IMR-90 (cell line): Measurements from ENCODE around the gene DIP2B. TPM values are rescaled to one million over a fixed set of nuclear protein-coding genes. Genes with fewer than 3 reads are reported as not detected.
A peak's percentile ranks its signal among the peaks of the same experiment; 100 is the strongest.

Experiments used
- ATAC-seq: fragments of 200-7000 bp; cut with Tn5 transposase; 2 replicates; pipeline ENCODE4 v1.9.1; 2020; ENCODE audit warnings: low read depth, mild to moderate bottlenecking, moderate library complexity
- BruUV-seq: library from RNA; stranded (reverse); fragments of 400-500 nt; replicated peaks from 2 replicates; lab custom pipeline; 2021; lab: Mats Ljungman, UMichigan
- CTCF ChIA-PET: fragments of 300-600 bp; formaldehyde crosslinking; extraction: SDS; loops from one replicate; lab custom pipeline; 2021; ENCODE audit warnings: antibody characterized with exemption; lab: Yijun Ruan, JAX
- POLR2A ChIA-PET: fragments of 300-600 bp; sonication (Branson Sonifier 250); formaldehyde crosslinking; loops from one replicate; lab custom pipeline; 2022; ENCODE audit warnings: antibody characterized with exemption; ENCODE audit not compliant: unreplicated experiment; lab: Charles Lee
- DNase-seq: peaks from one replicate; pipeline ENCODE4 v3.0.0; 2013
- H2AFZ ChIP-seq: replicated peaks from 2 replicates; pipeline ENCODE3; 2013; ENCODE audit warnings: low read length, mild to moderate bottlenecking; ENCODE audit not compliant: poor library complexity
- H2AK5ac ChIP-seq: 2 replicates; pipeline ENCODE4 v1.6.1; 2013; ENCODE audit warnings: low read depth, low read length, inconsistent platforms
- H2AK9ac ChIP-seq: replicated peaks from 2 replicates; pipeline ENCODE3; 2013; ENCODE audit warnings: mild to moderate bottlenecking, low read depth, low read length, moderate library complexity; ENCODE audit not compliant: poor library complexity
- H2BK120ac ChIP-seq: 2 replicates; pipeline ENCODE4 v1.6.1; 2013; ENCODE audit warnings: low read depth, low read length, inconsistent platforms
- H2BK15ac ChIP-seq: 3 replicates; pipeline ENCODE4 v1.6.1; 2013; ENCODE audit warnings: low read depth, low read length, inconsistent platforms
- H2BK20ac ChIP-seq: 2 replicates; pipeline ENCODE4 v1.6.1; 2013; ENCODE audit warnings: low read depth, mild to moderate bottlenecking, inconsistent platforms, low read length, moderate library complexity
- H2BK5ac ChIP-seq: 2 replicates; pipeline ENCODE4 v1.6.1; 2013; ENCODE audit warnings: mild to moderate bottlenecking, low read depth, low read length, inconsistent platforms; ENCODE audit not compliant: poor library complexity, severe bottlenecking
- H3K14ac ChIP-seq: replicated peaks from 2 replicates; pipeline ENCODE4 v1.6.1; 2013; ENCODE audit warnings: low read depth, low read length, inconsistent platforms
- H3K18ac ChIP-seq: 2 replicates; pipeline ENCODE4 v1.6.1; 2013; ENCODE audit warnings: low read depth, low read length, control low read depth
- H3K23ac ChIP-seq: 2 replicates; pipeline ENCODE4 v1.6.1; 2013; ENCODE audit warnings: low read depth, low read length, inconsistent platforms
- H3K27ac ChIP-seq: 2 replicates; pipeline ENCODE4 v1.5.1; 2013; ENCODE audit warnings: mild to moderate bottlenecking, control low read depth, low read length; ENCODE audit not compliant: insufficient read depth
- H3K27me3 ChIP-seq: 2 replicates; pipeline ENCODE4 v1.6.1; 2013; ENCODE audit warnings: low read length; ENCODE audit not compliant: control insufficient read depth, insufficient read depth
- H3K36me3 ChIP-seq: 2 replicates; pipeline ENCODE4 v1.6.1; 2013; ENCODE audit warnings: low read length, mixed read lengths; ENCODE audit not compliant: control insufficient read depth, insufficient read depth
- H3K4ac ChIP-seq: 2 replicates; pipeline ENCODE4 v1.6.1; 2013; ENCODE audit warnings: low read depth, low read length, inconsistent platforms
- H3K4me1 ChIP-seq: 2 replicates; pipeline ENCODE4 v1.6.1; 2013; ENCODE audit warnings: low read length, mixed read lengths; ENCODE audit not compliant: control insufficient read depth, insufficient read depth
- H3K4me2 ChIP-seq: 2 replicates; pipeline ENCODE4 v1.6.1; 2013; ENCODE audit warnings: low read depth, mild to moderate bottlenecking, control low read depth, low read length, moderate library complexity
- H3K4me3 ChIP-seq: 2 replicates; pipeline ENCODE4 v1.5.1; 2013; ENCODE audit warnings: low read depth, mild to moderate bottlenecking, control low read depth, low read length, moderate library complexity; ENCODE audit not compliant: insufficient read depth
- H3K56ac ChIP-seq: 2 replicates; pipeline ENCODE4 v1.6.1; 2013; ENCODE audit warnings: low read length, inconsistent platforms; ENCODE audit not compliant: insufficient read depth; ENCODE audit errors: extremely low read depth
- H3K79me1 ChIP-seq, 2 experiments: 2 replicates each; pipeline ENCODE4 v1.6.1; 2013; ENCODE audit warnings: low read length in 2 of 2, inconsistent platforms in 1 of 2, low read depth in 1 of 2
- H3K9ac ChIP-seq: 2 replicates; pipeline ENCODE4 v1.6.1; 2013; ENCODE audit warnings: low read depth, low read length, control low read depth
- H3K9me1 ChIP-seq: 2 replicates; pipeline ENCODE4 v1.6.1; 2013; ENCODE audit warnings: low read length, inconsistent platforms; ENCODE audit not compliant: insufficient read depth
- H3K9me3 ChIP-seq: 2 replicates; pipeline ENCODE4 v1.6.1; 2013; ENCODE audit warnings: low read length; ENCODE audit not compliant: control insufficient read depth, insufficient read depth
- H4K20me1 ChIP-seq: 2 replicates; pipeline ENCODE4 v1.6.1; 2013; ENCODE audit warnings: low read length, inconsistent platforms; ENCODE audit not compliant: insufficient read depth
- H4K5ac ChIP-seq: 2 replicates; pipeline ENCODE4 v1.6.1; 2013; ENCODE audit warnings: mild to moderate bottlenecking, low read depth, low read length, control low read depth
- H4K8ac ChIP-seq, 2 experiments: 2 replicates each; pipeline ENCODE4 v1.6.1; 2013; ENCODE audit warnings: low read depth in 2 of 2, low read length in 2 of 2, control low read depth in 1 of 2, inconsistent platforms in 1 of 2
- H4K91ac ChIP-seq: 2 replicates; pipeline ENCODE4 v1.6.1; 2013; ENCODE audit warnings: low read depth, low read length, inconsistent platforms; ENCODE audit not compliant: insufficient read depth
- CEBPB ChIP-seq: IDR thresholded peaks from 2 replicates; pipeline ENCODE4 v1.6.1; 2012; ENCODE audit warnings: low read depth, low read length, improper control_type of control experiment
- MAFK ChIP-seq: IDR thresholded peaks from 2 replicates; pipeline ENCODE4 v1.6.1; 2012; ENCODE audit warnings: low read depth, low read length, improper control_type of control experiment
- MXI1 ChIP-seq: IDR thresholded peaks from 2 replicates; pipeline ENCODE4 v1.6.1; 2012; ENCODE audit warnings: low read depth, mild to moderate bottlenecking, low read length, moderate library complexity, borderline replicate concordance
- NFE2L2 ChIP-seq: fragments of 150-350 bp; IDR thresholded peaks from 2 replicates; pipeline ENCODE4 v1.6.1; 2016; ENCODE audit warnings: low read depth, mild to moderate bottlenecking, low read length
- WGBS, 2 experiments: methylation state at CpG; one replicate each; pipeline versions ENCODE4 v1.1.5 to v1.1.7; 2013; ENCODE audit warnings: missing lambda C conversion rate in 2 of 2; ENCODE audit not compliant: insufficient read length in 1 of 2; ENCODE audit errors: extremely low coverage in 2 of 2; 5-methylcytosine and 5-hydroxymethylcytosine counted together
- dilution Hi-C: fragments of 300-500 bp; cut with HindIII; formaldehyde crosslinking; loops from one replicate; pipeline ENCODE4 v1.14.3; 2018; ENCODE audit warnings: low sequenced_read_pairs; ENCODE audit not compliant: unreplicated experiment
- in situ Hi-C: fragments of 300-500 bp; cut with MboI; formaldehyde crosslinking; loops from 3 replicates; pipeline ENCODE4 v1.14.3; 2019; ENCODE audit warnings: low sequenced_read_pairs, inconsistent platforms, mixed read lengths
- intact Hi-C: fragments of 100-400 bp; cut with micrococcal nuclease; formaldehyde crosslinking; loops from 2 replicates; pipeline ENCODE4 v1.10.0; 2022
- polyA plus RNA-seq, 3 experiments: library from polyadenylated mRNA; depleted of rRNA; stranded (reverse); fragments of >200 nt; gene quantifications; 2 replicates each; pipeline ENCODE4 v1.2.3, GENCODE V29; 2012; ENCODE audit warnings: low replicate concordance in 1 of 3
- total RNA-seq: library from RNA; depleted of rRNA; stranded (reverse); fragments of >200 nt; gene quantifications from 2 replicates; pipeline ENCODE4 v1.2.3, GENCODE V29; 2012

Gene DIP2B
- total and polyA plus RNA-seq, 2 of the 4 experiments (the other 2 are of a cell fraction) = 7.7 to 12.9 TPM

GRCh38 chr12:50603817-50604639 is 99.2 kb downstream of the DIP2B start:
- Histone ChIP-seq H3K4me1 (no peaks in the 10 kb centered on the region), H3K27ac (no peak overlapping the region), H3K14ac (no peak overlapping the region), H3K9me1 (no peaks in the 10 kb centered on the region), H3K9ac (no peak overlapping the region), H3K56ac (no peak overlapping the region), H2AK9ac (no peak overlapping the region), H2BK5ac (no peak overlapping the region), H4K5ac (no peak overlapping the region), H2BK20ac (no peak overlapping the region), H3K4ac (no peak overlapping the region), H3K79me1 (peaks cover 27 to 37% of the 10 kb centered on the region in 2 experiments), H3K36me3 (no peaks in the 10 kb centered on the region), H3K27me3 (no peaks in the 10 kb centered on the region), H3K4me2 (no peak overlapping the region), H4K8ac (no peak overlapping the region), H2AK5ac (no peak overlapping the region), H4K91ac (no peak overlapping the region), H2BK120ac (no peak overlapping the region), H3K9me3 (no peaks in the 10 kb centered on the region), H3K18ac (no peak overlapping the region), H3K23ac (no peak overlapping the region), H2BK15ac (no peak overlapping the region), H4K20me1 (no peaks in the 10 kb centered on the region), H2AFZ (no peak overlapping the region), H3K4me3 (no peak overlapping the region)
- dilution Hi-C loops (no loop called here), in situ Hi-C loops (no loop called here), intact Hi-C loops (no loop called here)
- no peak for ATAC-seq
- no TSS peak for BruUV-seq
- ChIA-PET CTCF (no interaction called here), POLR2A (interaction anchor here (0.6 kb wide), 1 partner anchor 100 kb away, joined by 8 read pairs; no protein-coding TSS in a partner anchor)
- peak; percentile 69 for DNase-seq
- WGBS, 2 experiments = no CpG with 5 or more reads among the region's 4 CpGs
- TF ChIP-seq CEBPB (0 out of 2 replicates have a peak, but pooled peaks have one; percentile 38), MXI1 (no peak), NFE2L2 (no peak), MAFK (0 out of 2 replicates have a peak, but pooled peaks have one; percentile 17)
